SJCRH30 (cell line): ENCODE results near the gene FCRL5. TPM values are rescaled to one million over a fixed set of nuclear protein-coding genes. Genes with fewer than 3 reads are reported as not detected.
A peak's percentile ranks its signal among the peaks of the same experiment; 100 is the strongest.

ENCODE experiments used
- DNase-seq, 2 experiments: peaks; one replicate each; pipeline ENCODE4 v3.0.0-alpha.2; 2015 to 2020
- H3K27ac ChIP-seq: fragments of 250-450 bp; sonication (Bioruptor Pico); 2 replicates; pipeline ENCODE4 v1.5.1; 2020; ENCODE audit warnings: mild to moderate bottlenecking, moderate library complexity
- H3K27me3 ChIP-seq: fragments of 250-450 bp; sonication (Bioruptor Pico); 2 replicates; pipeline ENCODE4 v1.5.1; 2020; ENCODE audit warnings: mild to moderate bottlenecking, moderate library complexity
- H3K36me3 ChIP-seq: fragments of 250-450 bp; sonication (Bioruptor Pico); 2 replicates; pipeline ENCODE4 v1.5.1; 2020; ENCODE audit warnings: mild to moderate bottlenecking, moderate library complexity
- H3K4me1 ChIP-seq: fragments of 250-450 bp; sonication (Bioruptor Pico); 2 replicates; pipeline ENCODE4 v1.5.1; 2020; ENCODE audit warnings: mild to moderate bottlenecking, moderate library complexity
- H3K4me3 ChIP-seq: fragments of 250-450 bp; sonication (Bioruptor Pico); 2 replicates; pipeline ENCODE4 v1.5.1; 2020; ENCODE audit warnings: mild to moderate bottlenecking, moderate library complexity
- H3K9me3 ChIP-seq: fragments of 250-450 bp; sonication (Bioruptor Pico); replicated peaks from 2 replicates; pipeline ENCODE4 v1.5.1; 2020; ENCODE audit warnings: mild to moderate bottlenecking, moderate library complexity
- total RNA-seq: library from RNA; depleted of rRNA; stranded (reverse); fragments of >200 nt; shearing (Covaris generic); gene quantifications from 2 replicates; pipeline ENCODE4 v1.2.3, GENCODE V29; 2014

The FCRL5 gene
- total RNA-seq, 1 experiment from 2014 or later = 0.02 TPM

- DNase-seq = no peak
- H3K27me3 ChIP-seq = no peaks in the 10 kb centered on the region
These were observed 42.6 kb downstream of the FCRL5 start for GRCh38 chr1:157509546-157510232.

GRCh38 chr1:157505481-157506272, 46.6 kb downstream of the FCRL5 start:
- Histone ChIP-seq H3K9me3 (no peaks in the 10 kb centered on the region), H3K4me1 (no peaks in the 10 kb centered on the region), H3K27ac (no peak overlapping the region), H3K27me3 (no peaks in the 10 kb centered on the region), H3K4me3 (no peak overlapping the region), H3K36me3 (no peaks in the 10 kb centered on the region)
- peak in 1 of 2 experiments; percentile 50 for DNase-seq

More at GRCh38 chr1:157509546-157510232, 42.6 kb downstream of the FCRL5 start:
- Histone ChIP-seq H3K9me3 (no peaks in the 10 kb centered on the region), H3K36me3 (no peaks in the 10 kb centered on the region), H3K4me3 (no peak overlapping the region), H3K27ac (no peak overlapping the region), H3K4me1 (no peaks in the 10 kb centered on the region; the same call in 1 of the 2 replicates)

GRCh38 chr1:157504646-157505045, 47.7 kb downstream of the FCRL5 start:
- H3K4me3 ChIP-seq = no peak overlapping the region
- no peaks in the 10 kb centered on the region for H3K27me3 ChIP-seq
- no peak overlapping the region for H3K27ac ChIP-seq
- H3K9me3 ChIP-seq = no peaks in the 10 kb centered on the region
- no peaks in the 10 kb centered on the region for H3K4me1 ChIP-seq
- DNase-seq = no peak
- H3K36me3 ChIP-seq = no peaks in the 10 kb centered on the region

- no peak overlapping the region for H3K27ac ChIP-seq
- no peak for DNase-seq
- H3K4me3 ChIP-seq = no peak overlapping the region
- H3K9me3 ChIP-seq = no peaks in the 10 kb centered on the region
- H3K4me1 ChIP-seq = no peaks in the 10 kb centered on the region
- no peaks in the 10 kb centered on the region for H3K36me3 ChIP-seq
- H3K27me3 ChIP-seq = no peaks in the 10 kb centered on the region
These were observed 52.8 kb downstream of the FCRL5 start for GRCh38 chr1:157499521-157499920.

- no peak overlapping the region for H3K27ac ChIP-seq
- no peak for DNase-seq
- no peak overlapping the region for H3K4me3 ChIP-seq
- no peaks in the 10 kb centered on the region for H3K36me3 ChIP-seq
- H3K9me3 ChIP-seq = no peaks in the 10 kb centered on the region
- no peaks in the 10 kb centered on the region for H3K27me3 ChIP-seq
- H3K4me1 ChIP-seq = no peaks in the 10 kb centered on the region
These were observed 53.6 kb downstream of the FCRL5 start for GRCh38 chr1:157498736-157499090.

GRCh38 chr1:157497987-157498735, 54.2 kb downstream of the FCRL5 start:
- Histone ChIP-seq H3K27me3 (no peaks in the 10 kb centered on the region), H3K4me3 (no peak overlapping the region), H3K4me1 (no peaks in the 10 kb centered on the region), H3K27ac (no peak overlapping the region), H3K36me3 (no peaks in the 10 kb centered on the region), H3K9me3 (no peaks in the 10 kb centered on the region)
- no peak for DNase-seq

- Histone ChIP-seq H3K27me3 (no peaks in the 10 kb centered on the region), H3K4me1 (no peaks in the 10 kb centered on the region), H3K36me3 (no peaks in the 10 kb centered on the region), H3K27ac (no peak overlapping the region), H3K4me3 (no peak overlapping the region), H3K9me3 (no peaks in the 10 kb centered on the region)
- DNase-seq = no peak
These were observed 55.0 kb downstream of the FCRL5 start for GRCh38 chr1:157497284-157497683.

- Histone ChIP-seq H3K4me3 (no peak overlapping the region), H3K36me3 (no peaks in the 10 kb centered on the region), H3K27me3 (no peaks in the 10 kb centered on the region), H3K9me3 (no peaks in the 10 kb centered on the region), H3K27ac (no peak overlapping the region), H3K4me1 (no peaks in the 10 kb centered on the region)
- peak in 1 of 2 experiments; percentile 62 for DNase-seq
These were observed 56.2 kb downstream of the FCRL5 start for GRCh38 chr1:157496121-157496526.

- no peaks in the 10 kb centered on the region for H3K4me1 ChIP-seq
These were observed 57.0 kb downstream of the FCRL5 start for GRCh38 chr1:157495285-157495684.

GRCh38 chr1:157494093-157494492, 58.2 kb downstream of the FCRL5 start:
- H3K27me3 ChIP-seq = no peaks in the 10 kb centered on the region

More at GRCh38 chr1:157495285-157495684, 57.0 kb downstream of the FCRL5 start:
- no peaks in the 10 kb centered on the region for H3K27me3 ChIP-seq
- H3K4me3 ChIP-seq = no peak overlapping the region
- no peaks in the 10 kb centered on the region for H3K36me3 ChIP-seq
- DNase-seq = no peak
- H3K9me3 ChIP-seq = no peaks in the 10 kb centered on the region
- H3K27ac ChIP-seq = no peak overlapping the region

GRCh38 chr1:157490467-157491165, 61.7 kb downstream of the FCRL5 start:
- Histone ChIP-seq H3K36me3 (no peaks in the 10 kb centered on the region), H3K27ac (no peak overlapping the region), H3K9me3 (no peaks in the 10 kb centered on the region), H3K27me3 (no peaks in the 10 kb centered on the region), H3K4me3 (no peak overlapping the region), H3K4me1 (no peaks in the 10 kb centered on the region)
- peak; percentile 53 to 64 for DNase-seq

More at GRCh38 chr1:157494093-157494492, 58.2 kb downstream of the FCRL5 start:
- no peak overlapping the region for H3K4me3 ChIP-seq
- H3K4me1 ChIP-seq = no peaks in the 10 kb centered on the region
- DNase-seq = no peak
- H3K36me3 ChIP-seq = no peaks in the 10 kb centered on the region
- no peak overlapping the region for H3K27ac ChIP-seq
- H3K9me3 ChIP-seq = no peaks in the 10 kb centered on the region

GRCh38 chr1:157488156-157488555, 64.2 kb downstream of the FCRL5 start:
- DNase-seq = no peak
- Histone ChIP-seq H3K4me3 (no peak overlapping the region), H3K27ac (no peak overlapping the region), H3K27me3 (no peaks in the 10 kb centered on the region), H3K36me3 (no peaks in the 10 kb centered on the region), H3K4me1 (no peaks in the 10 kb centered on the region), H3K9me3 (no peaks in the 10 kb centered on the region)

- Histone ChIP-seq H3K4me3 (no peak overlapping the region), H3K27me3 (no peaks in the 10 kb centered on the region), H3K9me3 (no peaks in the 10 kb centered on the region), H3K27ac (no peak overlapping the region), H3K4me1 (no peaks in the 10 kb centered on the region), H3K36me3 (no peaks in the 10 kb centered on the region)
- no peak for DNase-seq
These were observed 64.8 kb downstream of the FCRL5 start for GRCh38 chr1:157487504-157487903.

- no peaks in the 10 kb centered on the region for H3K36me3 ChIP-seq
- H3K4me3 ChIP-seq = no peak overlapping the region
- H3K4me1 ChIP-seq = no peaks in the 10 kb centered on the region
- H3K27me3 ChIP-seq = no peaks in the 10 kb centered on the region
- no peaks in the 10 kb centered on the region for H3K9me3 ChIP-seq
- no peak overlapping the region for H3K27ac ChIP-seq
- DNase-seq = no peak
These were observed 65.2 kb downstream of the FCRL5 start for GRCh38 chr1:157487096-157487495.
